ENCODE data around the gene FIGNL1.

- TF ChIP-seq, protein P1, sequence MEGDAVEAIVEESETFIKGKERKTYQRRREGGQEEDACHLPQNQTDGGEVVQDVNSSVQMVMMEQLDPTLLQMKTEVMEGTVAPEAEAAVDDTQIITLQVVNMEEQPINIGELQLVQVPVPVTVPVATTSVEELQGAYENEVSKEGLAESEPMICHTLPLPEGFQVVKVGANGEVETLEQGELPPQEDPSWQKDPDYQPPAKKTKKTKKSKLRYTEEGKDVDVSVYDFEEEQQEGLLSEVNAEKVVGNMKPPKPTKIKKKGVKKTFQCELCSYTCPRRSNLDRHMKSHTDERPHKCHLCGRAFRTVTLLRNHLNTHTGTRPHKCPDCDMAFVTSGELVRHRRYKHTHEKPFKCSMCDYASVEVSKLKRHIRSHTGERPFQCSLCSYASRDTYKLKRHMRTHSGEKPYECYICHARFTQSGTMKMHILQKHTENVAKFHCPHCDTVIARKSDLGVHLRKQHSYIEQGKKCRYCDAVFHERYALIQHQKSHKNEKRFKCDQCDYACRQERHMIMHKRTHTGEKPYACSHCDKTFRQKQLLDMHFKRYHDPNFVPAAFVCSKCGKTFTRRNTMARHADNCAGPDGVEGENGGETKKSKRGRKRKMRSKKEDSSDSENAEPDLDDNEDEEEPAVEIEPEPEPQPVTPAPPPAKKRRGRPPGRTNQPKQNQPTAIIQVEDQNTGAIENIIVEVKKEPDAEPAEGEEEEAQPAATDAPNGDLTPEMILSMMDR (IDR thresholded peaks at IDR 0.05), result no peak
- TF ChIP-seq EZH2 (IDR thresholded peaks at IDR 0.05) (no peak), EZH2phosphoT487 (IDR thresholded peaks at IDR 0.05) (no peak)
Measured at GRCh38 chr7:50396856-50397255, 53.3 kb downstream of the FIGNL1 start.
